Measurements from ENCODE around the gene WDTC1.
"Not testable (repeated sequence)": the region's sequence is repeated elsewhere in the genome, so short reads cannot be mapped to it uniquely, and the experiment has no call there.

The WDTC1 gene

GRCh38 chr1:27234049-27234882 is at the start of gene WDTC1:
Gene WDTC1, plus strand, starts transcription at chr1:27234632. Its CDS starts 26,423 bp downstream, at chr1:27261055.
- in situ Hi-C loops (cut with MboI; ENCODE audit: low sequenced_read_pairs), result no loop called here

DNA sequence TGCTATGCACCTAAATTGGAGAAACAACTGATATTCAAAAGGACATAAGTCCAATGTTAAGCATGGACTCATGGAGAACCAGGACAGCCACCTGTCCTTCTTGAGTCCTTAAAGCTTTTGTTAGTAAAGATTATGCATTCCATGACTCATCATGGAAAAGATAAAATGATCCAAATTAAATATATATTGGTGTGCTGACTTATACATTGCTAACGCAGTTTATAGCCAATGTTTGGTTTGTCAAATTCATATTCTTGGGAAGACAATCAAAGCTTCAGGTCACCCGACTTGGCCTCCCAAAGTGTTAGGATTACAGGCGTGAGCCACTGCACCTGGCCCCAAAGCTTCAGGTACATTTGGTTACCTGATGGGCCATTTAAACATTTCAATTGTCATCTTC is 49.8 kb upstream of the WDTC1 start:
- in situ Hi-C loops (cut with MboI; ENCODE audit: low sequenced_read_pairs), result not testable (repeated sequence)

- in situ Hi-C loops (cut with MboI; ENCODE audit: low sequenced_read_pairs), result no loop called here
Measured at GRCh38 chr1:27192039-27192529, 42.3 kb upstream of the WDTC1 start.

GRCh38 chr1:27193194-27193593 is 41.2 kb upstream of the WDTC1 start:
- in situ Hi-C loops (cut with MboI; ENCODE audit: low sequenced_read_pairs), result no loop called here

GRCh38 chr1:27201295-27201694 is 33.1 kb upstream of the WDTC1 start:
- in situ Hi-C loops (cut with MboI; ENCODE audit: low sequenced_read_pairs), result no loop called here

DNA sequence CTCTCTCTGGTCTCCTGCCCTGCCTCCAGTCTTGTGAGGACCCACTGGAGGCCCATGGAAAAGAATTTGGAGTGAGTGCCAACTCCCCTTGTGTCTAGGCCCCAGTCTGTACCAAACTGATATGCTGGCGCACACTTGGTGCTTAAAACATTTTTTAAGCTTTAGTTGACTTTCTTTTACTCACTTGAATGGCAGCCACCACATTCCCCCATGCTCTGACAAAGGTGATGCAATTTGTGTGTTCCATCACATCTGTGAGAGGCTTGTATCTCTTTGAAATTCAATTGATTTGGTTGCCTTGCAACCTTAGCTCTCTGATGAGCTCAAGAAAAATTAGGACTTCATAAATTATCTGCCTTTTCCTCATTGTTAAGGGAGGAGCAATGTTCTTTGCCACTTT is 30.5 kb upstream of the WDTC1 start:
- in situ Hi-C loops (cut with MboI; ENCODE audit: low sequenced_read_pairs), result no loop called here

GRCh38 chr1:27207238-27207637 is 27.2 kb upstream of the WDTC1 start:
- in situ Hi-C loops (cut with MboI; ENCODE audit: low sequenced_read_pairs), result not testable (repeated sequence)

DNA sequence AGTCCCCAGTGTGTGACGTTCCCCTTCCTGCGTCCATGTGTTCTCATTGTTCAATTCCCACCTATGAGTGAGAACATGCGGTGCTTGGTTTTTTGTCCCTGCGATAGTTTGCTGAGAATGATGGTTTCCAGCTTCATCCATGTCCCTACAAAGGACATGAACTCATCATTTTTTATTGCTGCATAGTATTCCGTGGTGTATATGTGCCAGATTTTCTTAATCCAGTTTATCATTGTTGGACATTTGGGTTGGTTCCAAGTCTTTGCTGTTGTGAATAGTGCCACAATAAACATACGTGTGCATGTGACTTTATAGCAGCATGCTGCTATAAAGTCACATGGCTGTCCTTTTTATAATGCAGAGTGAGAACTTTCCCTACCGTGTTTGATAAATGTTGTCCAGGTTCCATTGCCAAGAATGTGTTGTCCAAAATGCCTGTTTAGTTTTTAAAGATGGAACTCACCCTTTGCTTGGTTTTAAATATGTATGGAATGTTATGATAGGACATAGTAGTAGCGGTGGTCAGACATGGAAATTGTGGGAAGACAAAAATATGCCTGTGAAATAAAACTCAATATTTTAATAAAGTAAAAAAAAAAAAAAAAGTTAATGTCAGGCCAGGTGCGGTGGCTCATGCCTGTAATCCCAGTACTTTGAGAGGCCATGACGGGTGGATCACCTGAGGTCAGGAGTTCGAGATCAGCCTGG is 26.1 kb upstream of the WDTC1 start:
- in situ Hi-C loops (cut with MboI; ENCODE audit: low sequenced_read_pairs), result not testable (repeated sequence)

- in situ Hi-C loops (cut with MboI; ENCODE audit: low sequenced_read_pairs), result no loop called here
Measured at GRCh38 chr1:27216466-27216865, 18.0 kb upstream of the WDTC1 start.

DNA sequence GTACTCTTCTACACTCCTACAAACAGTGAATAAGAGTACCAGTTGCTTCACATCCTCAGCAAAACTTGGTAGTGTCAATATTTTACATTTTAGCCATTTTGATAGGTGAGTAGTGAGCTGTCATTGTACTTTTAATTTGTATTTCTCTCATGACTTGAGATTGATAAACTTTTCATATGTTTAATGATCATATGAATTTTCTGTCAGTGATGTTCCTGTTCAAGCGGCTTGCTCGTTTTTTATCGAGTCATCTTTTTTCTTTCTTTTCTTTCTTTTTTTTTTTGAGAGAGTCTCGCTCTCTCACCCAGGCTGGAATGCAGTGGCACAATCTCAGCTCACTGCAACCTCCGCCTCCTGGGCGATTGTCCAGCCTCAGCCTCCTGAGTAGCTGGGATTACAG is 17.0 kb upstream of the WDTC1 start:
- in situ Hi-C loops (cut with MboI; ENCODE audit: low sequenced_read_pairs), result no loop called here

DNA sequence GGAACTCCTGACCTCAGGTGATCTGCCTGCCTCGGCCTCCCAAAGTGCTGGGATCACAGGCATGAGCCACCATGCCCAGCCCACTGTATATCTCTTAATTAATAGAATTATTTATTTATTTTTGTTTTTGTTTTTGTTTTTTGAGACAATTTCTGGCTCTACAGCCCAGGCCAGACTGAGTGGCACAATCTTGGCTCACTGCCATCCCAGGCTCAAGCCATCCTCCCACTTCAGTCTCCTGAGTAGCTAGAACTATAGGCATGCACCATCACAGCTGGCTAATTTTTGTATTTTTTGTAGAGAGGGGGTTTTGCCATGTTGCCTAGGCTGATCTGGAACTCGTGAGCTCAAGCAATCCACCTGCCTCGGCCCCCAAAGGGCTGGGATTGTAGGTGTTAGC is 15.7 kb upstream of the WDTC1 start:
- in situ Hi-C loops (cut with MboI; ENCODE audit: low sequenced_read_pairs), result no loop called here

- in situ Hi-C loops (cut with MboI; ENCODE audit: low sequenced_read_pairs), result no loop called here
Measured at GRCh38 chr1:27220096-27220495, 14.3 kb upstream of the WDTC1 start.

- in situ Hi-C loops (cut with MboI; ENCODE audit: low sequenced_read_pairs), result not testable (repeated sequence)
Measured at GRCh38 chr1:27220702-27221497, 13.5 kb upstream of the WDTC1 start.

DNA sequence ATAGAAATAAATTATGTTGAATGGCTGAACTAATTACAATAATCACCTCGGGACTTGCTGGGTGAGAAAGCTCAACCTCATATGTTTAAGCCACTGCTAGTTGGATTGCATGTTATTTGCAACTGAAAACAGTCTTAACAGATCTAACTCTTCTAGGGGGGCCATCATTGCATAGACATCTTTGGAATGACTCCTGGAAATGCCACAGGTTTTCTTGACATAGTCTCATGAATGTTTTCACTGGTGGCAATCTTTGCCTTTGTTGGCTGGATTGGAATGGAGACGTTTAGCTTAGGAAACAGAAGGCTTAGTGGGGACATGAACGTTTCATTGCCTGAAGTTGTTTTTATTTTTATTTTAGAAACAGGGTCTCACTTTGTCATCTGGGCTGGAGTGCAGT is 8.8 kb upstream of the WDTC1 start:
- in situ Hi-C loops (cut with MboI; ENCODE audit: low sequenced_read_pairs), result no loop called here

DNA sequence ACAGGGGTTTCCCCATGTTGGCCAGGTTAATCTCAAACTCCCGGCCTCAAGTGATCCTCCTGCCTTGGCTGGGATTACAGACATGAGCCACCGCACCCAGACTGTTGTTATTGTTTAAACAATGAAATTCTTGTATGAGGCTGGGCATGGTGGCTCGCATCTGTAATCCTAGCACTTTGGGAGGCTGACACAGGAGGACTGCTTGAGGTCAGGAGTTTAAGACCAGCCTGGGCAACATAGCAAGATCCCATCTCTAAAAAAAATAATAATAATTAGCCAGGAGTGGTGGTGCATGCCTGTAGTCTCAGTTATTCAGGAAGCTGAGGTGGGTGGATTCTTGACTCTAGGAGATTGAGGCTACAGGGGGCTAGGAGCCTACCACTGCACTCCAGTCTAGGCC is 6.7 kb upstream of the WDTC1 start:
- in situ Hi-C loops (cut with MboI; ENCODE audit: low sequenced_read_pairs), result no loop called here

- in situ Hi-C loops (cut with MboI; ENCODE audit: low sequenced_read_pairs), result no loop called here
Measured at GRCh38 chr1:27233667-27234048, 774 bp upstream of the WDTC1 start.

DNA sequence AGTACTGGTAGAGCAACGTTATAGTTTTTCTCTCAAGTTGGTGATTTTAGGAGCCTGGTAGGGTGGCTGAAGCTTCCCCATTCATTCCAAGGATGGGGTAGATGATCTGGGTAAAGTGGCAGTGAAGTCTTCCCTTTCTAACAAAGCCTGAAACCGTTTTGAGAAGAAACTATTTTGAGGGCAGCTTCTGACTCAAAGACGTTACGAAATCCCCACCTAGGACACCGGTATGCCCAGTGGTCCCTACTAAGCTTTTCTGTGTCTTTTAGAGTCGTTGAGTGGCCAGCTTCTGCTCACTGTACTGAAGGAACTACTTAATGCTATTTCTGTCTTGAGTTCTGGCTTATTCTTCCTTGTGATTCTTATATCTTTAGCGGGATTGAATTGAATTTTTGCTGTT is 1.4 kb downstream of the WDTC1 start:
- in situ Hi-C loops (cut with MboI; ENCODE audit: low sequenced_read_pairs), result no loop called here

DNA sequence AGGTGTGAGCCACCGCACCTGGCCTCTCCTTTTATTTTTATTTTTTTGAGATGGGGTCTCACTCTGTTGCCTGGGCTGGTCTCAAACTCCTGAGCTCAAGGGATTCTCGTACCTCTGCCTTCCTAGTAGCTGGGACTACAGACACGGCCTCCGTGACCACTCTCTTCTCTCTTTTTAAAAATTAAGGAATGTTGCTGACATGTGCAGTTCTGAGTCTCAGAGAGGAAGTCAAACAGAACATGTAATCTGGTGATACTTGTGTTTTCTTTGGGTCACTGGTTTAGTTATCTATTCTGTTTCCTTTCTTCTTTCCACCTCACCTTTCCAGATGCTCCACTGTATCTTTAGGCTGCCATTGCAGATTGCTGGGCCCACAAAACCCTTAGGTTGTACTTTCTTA is 2.7 kb downstream of the WDTC1 start:
- in situ Hi-C loops (cut with MboI; ENCODE audit: low sequenced_read_pairs), result no loop called here

- in situ Hi-C loops (cut with MboI; ENCODE audit: low sequenced_read_pairs), result no loop called here
Measured at GRCh38 chr1:27238032-27238431, 3.6 kb downstream of the WDTC1 start.

- in situ Hi-C loops (cut with MboI; ENCODE audit: low sequenced_read_pairs), result no loop called here
Measured at GRCh38 chr1:27241677-27242076, 7.2 kb downstream of the WDTC1 start.

GRCh38 chr1:27243665-27244064 is 9.2 kb downstream of the WDTC1 start:
- in situ Hi-C loops (cut with MboI; ENCODE audit: low sequenced_read_pairs), result not testable (repeated sequence)

Data from HL-60/S4 treated with phorbol 12-myristate 13-acetate at 8.2 ng/mL for 4 days and 3 days (cell line).